Motor neuron (in vitro differentiated cells): ENCODE results near the gene SLC17A2. TPM values are rescaled to one million over a fixed set of nuclear protein-coding genes. Genes with fewer than 3 reads are reported as not detected.
"Not testable (repeated sequence)": the region's sequence is repeated elsewhere in the genome, so short reads cannot be mapped to it uniquely, and the experiment has no call there.

ENCODE experiments used
- ATAC-seq, 8 experiments: fragments of 200-7000 bp; cut with Tn5 transposase; replicated peaks in 6 of 8; 2 replicates each; pipeline ENCODE4 v1.8.0; 2021; ENCODE audit warnings: mild to moderate bottlenecking in 8 of 8, moderate library complexity in 8 of 8
- H3K27ac ChIP-seq, 2 donors: fragments of 250-450 bp; sonication (Bioruptor Pico); 2 replicates each; pipeline ENCODE4 v1.9.0; 2021; ENCODE audit warnings: antibody characterized with exemption in 2 of 2, mild to moderate bottlenecking in 2 of 2, moderate library complexity in 1 of 2
- H3K4me1 ChIP-seq, 2 donors: fragments of 250-450 bp; sonication (Bioruptor Pico); replicated peaks in 1 of 2; 2 replicates each; pipeline ENCODE4 v1.6.1; 2021; ENCODE audit warnings: antibody characterized with exemption in 2 of 2, mild to moderate bottlenecking in 2 of 2, moderate library complexity in 1 of 2
- H3K4me3 ChIP-seq, 5 donors: fragments of 250-450 bp; sonication (Bioruptor Pico); 2 replicates each; pipeline ENCODE4 v1.9.0; 2021; ENCODE audit warnings: antibody characterized with exemption in 5 of 5, mild to moderate bottlenecking in 5 of 5, moderate library complexity in 4 of 5
- WGBS, 10 experiments: fragments of 450-650 bp; shearing (Covaris generic); methylation state at CpG; one replicate each; pipeline ENCODE4 v1.0.0; 2022; 5-methylcytosine and 5-hydroxymethylcytosine counted together
- in situ Hi-C, 9 experiments: fragments of 400-800 bp; cut with MboI; loops; one replicate each; pipeline ENCODE4 v1.15.0; 2021; ENCODE audit warnings: low sequenced_read_pairs in 9 of 9, low pct_unique_long_range_greater_than_20kb in 2 of 9; ENCODE audit not compliant: unreplicated experiment in 9 of 9
- total RNA-seq, 8 experiments: library from RNA; unstranded; fragments of 300-600 nt; gene quantifications; 2 replicates each; pipeline versions ENCODE4 v1.2.3 to v1.2.4, GENCODE V29; 2022

SLC17A2 gene
- total RNA-seq, 8 experiments from 2014 or later = 0.14 to 0.31 TPM; not detected in 6

GRCh38 chr6:25945738-25946137, 15.2 kb upstream of the SLC17A2 start:
- WGBS, 10 experiments = 33 to 100% (median 83%) methylated on average over 1 to 3 of the region's 3 CpGs; no CpG with 5 or more reads in 5 of the 10 experiments
- not testable (repeated sequence) for ATAC-seq, H3K4me3 ChIP-seq, H3K27ac ChIP-seq, H3K4me1 ChIP-seq
- in situ Hi-C loops = loop anchor here in 2 of 9 experiments (25.0 kb wide), 3 partner anchors 333 to 708 kb away; no protein-coding TSS in a partner anchor

- in situ Hi-C loops = loop anchor here in 2 of 9 experiments (25.0 kb wide), 3 partner anchors 333 to 708 kb away; no protein-coding TSS in a partner anchor
Observed at GRCh38 chr6:25944688-25945574, 14.4 kb upstream of the SLC17A2 start.

DNA sequence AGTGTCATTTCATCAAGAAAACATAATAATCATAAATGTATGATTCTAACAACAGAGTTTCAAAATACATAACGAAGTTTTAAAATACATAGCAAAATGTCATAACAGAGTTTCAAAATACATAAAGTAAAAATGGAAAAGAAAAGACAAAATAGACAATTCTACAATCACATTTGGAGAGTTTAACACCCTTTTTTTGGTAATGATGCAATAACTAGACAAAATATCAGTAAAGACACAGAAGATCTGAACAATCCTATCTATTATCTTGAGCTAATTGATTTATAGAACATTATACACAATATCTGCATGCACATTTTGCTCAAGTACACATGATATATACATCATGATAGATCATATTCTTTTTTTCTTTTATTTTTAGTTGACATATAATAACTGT, 13.4 kb upstream of the SLC17A2 start:
- ATAC-seq = no peak
- WGBS, 10 experiments = 44 to 100% (median 90%) methylated on average over 1 of the region's 1 CpG; no CpG with 5 or more reads in 1 of the 10 experiments
- Histone ChIP-seq H3K4me3 (no peak overlapping the region), H3K27ac (no peak overlapping the region), H3K4me1 (no peaks in the 10 kb centered on the region)
- in situ Hi-C loops = loop anchor here in 2 of 9 experiments (25.0 kb wide), 3 partner anchors 332 to 707 kb away; no protein-coding TSS in a partner anchor

More at GRCh38 chr6:25944688-25945574, 14.4 kb upstream of the SLC17A2 start:
- Histone ChIP-seq H3K4me1 (no peaks in the 10 kb centered on the region), H3K27ac (no peak overlapping the region), H3K4me3 (no peak overlapping the region)
- WGBS, 10 experiments = 67 to 100% (median 91%) methylated on average over 2 to 8 of the region's 8 CpGs; no CpG with 5 or more reads in 1 of the 10 experiments
- ATAC-seq = peak in 2 of 8 experiments; percentile 39 to 54

- WGBS, 10 experiments = 0 to 80% (median 47%) methylated on average over 1 to 3 of the region's 3 CpGs; no CpG with 5 or more reads in 1 of the 10 experiments
- in situ Hi-C loops = loop anchor here in 2 of 9 experiments (25.0 kb wide), 3 partner anchors 330 to 705 kb away; no protein-coding TSS in a partner anchor
- Histone ChIP-seq H3K4me3 (no peak overlapping the region), H3K4me1 (no peaks in the 10 kb centered on the region), H3K27ac (no peak overlapping the region)
- ATAC-seq = peak in 6 of 8 experiments; percentile 42 to 94 (median 82)
Observed at GRCh38 chr6:25942561-25943147, 12.2 kb upstream of the SLC17A2 start.

GRCh38 chr6:25939593-25939992, 9.1 kb upstream of the SLC17A2 start:
- ATAC-seq = no peak
- H3K4me1 ChIP-seq = no peaks in the 10 kb centered on the region
- H3K4me3 ChIP-seq = no peak overlapping the region
- WGBS, 10 experiments = 22 to 100% (median 73%) methylated on average over 2 of the region's 2 CpGs
- in situ Hi-C loops = loop anchor here in 2 of 9 experiments (25.0 kb wide), 3 partner anchors 327 to 702 kb away; no protein-coding TSS in a partner anchor
- H3K27ac ChIP-seq = no peak overlapping the region

DNA sequence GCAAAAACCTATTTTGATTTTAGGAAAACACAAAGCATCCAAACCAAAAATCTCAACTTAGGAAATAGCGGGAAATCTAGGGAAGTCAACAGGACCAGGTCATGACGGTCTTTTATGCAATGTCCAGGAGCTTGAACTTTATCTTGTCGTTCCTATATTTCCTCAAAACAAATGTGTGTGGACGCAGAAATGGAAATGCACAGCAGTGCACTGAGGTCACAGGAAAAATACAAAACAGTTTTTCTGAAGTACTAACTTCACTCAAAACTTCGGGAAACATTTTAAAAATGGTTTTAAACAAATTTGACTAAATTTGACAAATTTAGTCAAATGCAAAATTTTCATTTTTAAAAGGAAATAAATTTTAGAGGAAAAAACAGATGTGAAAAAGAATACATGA, 5.5 kb upstream of the SLC17A2 start:
- in situ Hi-C loops = loop anchor here in 2 of 9 experiments (25.0 kb wide), 3 partner anchors 324 to 699 kb away; no protein-coding TSS in a partner anchor
- no peak overlapping the region for H3K4me3 ChIP-seq
- ATAC-seq = no peak
- 38 to 97% (median 82%) methylated on average over 2 to 5 of the region's 5 CpGs for WGBS, 10 experiments
- H3K4me1 ChIP-seq = no peaks in the 10 kb centered on the region
- no peak overlapping the region for H3K27ac ChIP-seq

GRCh38 chr6:25934735-25935313, 4.3 kb upstream of the SLC17A2 start:
- WGBS, 10 experiments = 13 to 100% (median 87%) methylated on average over 1 to 3 of the region's 3 CpGs; no CpG with 5 or more reads in 1 of the 10 experiments
- Histone ChIP-seq H3K4me1 (no peaks in the 10 kb centered on the region), H3K27ac (no peak overlapping the region), H3K4me3 (no peak overlapping the region)
- no peak for ATAC-seq
- in situ Hi-C loops = loop anchor here in 2 of 9 experiments (25.0 kb wide), 3 partner anchors 323 to 698 kb away; no protein-coding TSS in a partner anchor

GRCh38 chr6:25934156-25934555, 3.7 kb upstream of the SLC17A2 start:
- in situ Hi-C loops = loop anchor here in 2 of 9 experiments (25.0 kb wide), 3 partner anchors 322 to 697 kb away; no protein-coding TSS in a partner anchor
- no peak for ATAC-seq
- H3K27ac ChIP-seq = no peak overlapping the region
- 38 to 95% (median 88%) methylated on average over 1 to 2 of the region's 2 CpGs; no CpG with 5 or more reads in 1 of the 10 experiments for WGBS, 10 experiments
- H3K4me1 ChIP-seq = no peaks in the 10 kb centered on the region
- no peak overlapping the region for H3K4me3 ChIP-seq

- Histone ChIP-seq H3K4me3 (no peak overlapping the region), H3K27ac (no peak overlapping the region), H3K4me1 (no peaks in the 10 kb centered on the region)
- in situ Hi-C loops = loop anchor here in 2 of 9 experiments (25.0 kb wide), 3 partner anchors 319 to 694 kb away; no protein-coding TSS in a partner anchor
- no peak for ATAC-seq
- 0 to 88% (median 40%) methylated on average over 1 of the region's 1 CpG; no CpG with 5 or more reads in 5 of the 10 experiments for WGBS, 10 experiments
Observed at GRCh38 chr6:25931411-25931709, 869 bp upstream of the SLC17A2 start.

- in situ Hi-C loops = loop anchor here in 2 of 9 experiments (25.0 kb wide), 3 partner anchors 317 to 692 kb away; no protein-coding TSS in a partner anchor
- not testable (repeated sequence) for ATAC-seq, H3K27ac ChIP-seq, H3K4me3 ChIP-seq, H3K4me1 ChIP-seq
- WGBS, 10 experiments = 67 to 100% (median 84%) methylated on average over 2 to 12 of the region's 12 CpGs; no CpG with 5 or more reads in 3 of the 10 experiments
Observed at GRCh38 chr6:25929785-25930184, 706 bp downstream of the SLC17A2 start.

DNA sequence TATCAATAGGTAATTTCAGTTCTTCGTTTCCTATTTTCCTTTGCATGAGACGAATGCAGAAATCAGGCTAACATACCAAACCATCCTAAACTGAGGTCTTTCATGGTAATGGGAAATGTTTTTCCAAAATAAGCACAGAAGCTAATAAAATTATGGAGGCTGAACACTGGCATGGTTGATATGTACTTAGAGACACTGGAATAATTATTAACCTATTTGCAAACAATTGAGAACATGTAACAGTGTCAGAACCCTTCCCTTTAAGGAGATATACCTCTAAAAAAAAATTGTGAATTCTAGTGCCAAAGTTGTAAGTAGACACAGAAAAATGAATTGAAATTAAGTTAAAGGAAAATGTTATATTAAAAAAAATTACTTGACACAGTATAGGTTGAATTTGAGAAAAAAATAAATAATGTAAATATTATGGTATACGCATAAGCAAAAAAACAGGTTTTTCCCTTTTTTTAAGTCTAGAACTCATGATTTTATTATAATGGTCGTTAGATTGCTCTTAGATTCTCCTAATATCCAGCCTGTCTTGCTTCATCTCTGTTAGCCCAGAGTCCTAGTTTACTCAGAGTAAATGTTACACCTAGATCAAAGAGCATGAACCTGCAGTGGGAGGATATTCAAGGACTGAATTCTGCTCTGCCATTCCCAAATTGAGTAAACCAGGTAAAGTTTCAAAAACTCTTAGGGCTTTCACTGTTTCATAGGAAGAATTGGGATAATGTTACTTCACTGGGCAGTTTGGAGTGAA, 1.7 kb downstream of the SLC17A2 start:
- no peak for ATAC-seq
- Histone ChIP-seq H3K4me3 (no peak overlapping the region), H3K27ac (no peak overlapping the region), H3K4me1 (no peaks in the 10 kb centered on the region)
- in situ Hi-C loops = loop anchor here in 2 of 9 experiments (25.0 kb wide), 3 partner anchors 316 to 691 kb away; no protein-coding TSS in a partner anchor
- 45 to 100% (median 75%) methylated on average over 2 to 4 of the region's 4 CpGs for WGBS, 10 experiments

DNA sequence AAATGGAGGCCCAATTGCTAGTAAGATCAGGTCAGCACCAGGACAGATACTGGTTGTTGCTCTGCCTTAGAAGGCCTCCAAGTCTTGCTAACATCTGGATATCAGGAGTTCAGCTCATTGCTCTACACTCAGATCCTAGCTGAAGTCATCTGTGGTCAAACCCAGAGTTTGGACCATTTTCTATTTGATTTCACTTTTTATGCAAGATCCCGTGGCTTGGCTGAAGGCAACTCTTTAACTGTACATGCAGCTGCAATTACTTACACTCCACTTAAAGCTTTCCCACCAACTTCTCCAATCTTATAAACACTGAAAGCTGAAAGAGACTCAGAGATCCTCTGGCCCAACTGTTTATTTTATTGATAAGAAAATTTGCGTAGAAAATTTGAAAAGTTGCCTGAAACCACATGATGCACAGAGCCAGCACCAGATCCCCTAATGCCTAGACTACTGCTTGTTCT, 2.7 kb downstream of the SLC17A2 start:
- H3K4me3 ChIP-seq = no peak overlapping the region
- in situ Hi-C loops = loop anchor here in 2 of 9 experiments (25.0 kb wide), 3 partner anchors 315 to 690 kb away; no protein-coding TSS in a partner anchor
- H3K27ac ChIP-seq = no peak overlapping the region
- ATAC-seq = peak in 2 of 8 experiments; percentile 25 to 30
- H3K4me1 ChIP-seq = no peaks in the 10 kb centered on the region
- 0 to 100% (median 88%) methylated on average over 1 to 2 of the region's 2 CpGs; no CpG with 5 or more reads in 1 of the 10 experiments for WGBS, 10 experiments
